Neuron (in vitro differentiated cells): ENCODE measurements around the gene GTF3C1.
"Not testable (repeated sequence)": the region's sequence is repeated elsewhere in the genome, so short reads cannot be mapped to it uniquely, and the experiment has no call there.

Experiments used
- H2AFZ ChIP-seq: one replicate; pipeline ENCODE4 v1.6.1; 2013; ENCODE audit warnings: low read depth, mild to moderate bottlenecking, inconsistent platforms, low read length, moderate library complexity
- H3K27me3 ChIP-seq: one replicate; pipeline ENCODE4 v1.6.1; 2013; ENCODE audit warnings: low read length; ENCODE audit not compliant: insufficient read depth
- H3K36me3 ChIP-seq: one replicate; pipeline ENCODE4 v1.6.1; 2013; ENCODE audit warnings: low read length; ENCODE audit not compliant: insufficient read depth
- H3K4me1 ChIP-seq: one replicate; pipeline ENCODE4 v1.6.1; 2013; ENCODE audit warnings: low read length; ENCODE audit not compliant: insufficient read depth
- H3K4me3 ChIP-seq: 2 replicates; pipeline ENCODE4 v1.5.1; 2013; ENCODE audit warnings: mild to moderate bottlenecking, low read length, moderate library complexity
- H3K9me3 ChIP-seq: one replicate; pipeline ENCODE4 v1.6.1; 2013; ENCODE audit warnings: low read length

GTF3C1 gene

DNA sequence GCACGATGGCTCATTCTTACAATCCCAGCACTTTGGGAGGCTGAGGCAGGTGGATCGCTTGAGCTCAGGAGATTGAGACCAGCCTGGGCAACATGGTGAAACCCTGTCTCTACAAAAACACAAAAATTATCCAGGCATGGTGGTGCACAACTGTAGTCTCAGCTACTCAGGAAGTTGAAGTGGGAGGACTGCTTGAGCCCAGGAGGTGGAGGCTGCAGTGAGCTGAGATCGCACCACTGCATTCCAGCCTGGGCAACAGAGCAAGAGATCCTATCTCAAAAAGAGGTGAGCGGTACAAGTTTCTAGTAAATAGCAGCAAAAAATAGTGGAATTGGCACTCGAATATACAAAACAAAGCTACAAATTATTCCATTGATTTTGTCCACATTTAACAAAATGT, 116.5 kb downstream of the GTF3C1 start:
- H3K9me3 ChIP-seq, H3K4me1 ChIP-seq, H3K36me3 ChIP-seq, H3K4me3 ChIP-seq, H3K27me3 ChIP-seq, H2AFZ ChIP-seq: not testable (repeated sequence)

DNA sequence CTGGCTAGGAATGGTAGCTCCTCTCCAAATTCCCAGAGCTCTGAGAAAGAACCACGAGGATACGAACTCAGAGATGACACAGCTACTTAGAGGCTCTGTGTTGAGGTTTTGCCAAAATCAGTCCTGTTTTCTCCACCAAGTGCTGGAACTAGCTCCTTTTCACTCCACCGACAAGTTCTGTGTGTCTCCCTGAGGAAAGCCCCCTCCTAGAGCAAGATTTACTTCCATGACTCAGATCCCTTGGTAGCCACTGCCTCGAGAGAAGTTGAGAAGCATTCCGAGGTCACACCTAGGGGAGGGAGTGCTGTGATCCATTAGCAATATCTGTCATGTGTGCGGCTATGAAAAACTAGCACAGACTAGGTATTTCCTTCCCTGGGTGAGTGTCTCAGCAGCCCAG, 117.2 kb downstream of the GTF3C1 start:
- Histone ChIP-seq H3K4me3 (no peak overlapping the region), H3K36me3 (no peaks in the 10 kb centered on the region), H3K4me1 (no peaks in the 10 kb centered on the region), H3K27me3 (no peaks in the 10 kb centered on the region), H3K9me3 (no peaks in the 10 kb centered on the region), H2AFZ (no peak overlapping the region)

DNA sequence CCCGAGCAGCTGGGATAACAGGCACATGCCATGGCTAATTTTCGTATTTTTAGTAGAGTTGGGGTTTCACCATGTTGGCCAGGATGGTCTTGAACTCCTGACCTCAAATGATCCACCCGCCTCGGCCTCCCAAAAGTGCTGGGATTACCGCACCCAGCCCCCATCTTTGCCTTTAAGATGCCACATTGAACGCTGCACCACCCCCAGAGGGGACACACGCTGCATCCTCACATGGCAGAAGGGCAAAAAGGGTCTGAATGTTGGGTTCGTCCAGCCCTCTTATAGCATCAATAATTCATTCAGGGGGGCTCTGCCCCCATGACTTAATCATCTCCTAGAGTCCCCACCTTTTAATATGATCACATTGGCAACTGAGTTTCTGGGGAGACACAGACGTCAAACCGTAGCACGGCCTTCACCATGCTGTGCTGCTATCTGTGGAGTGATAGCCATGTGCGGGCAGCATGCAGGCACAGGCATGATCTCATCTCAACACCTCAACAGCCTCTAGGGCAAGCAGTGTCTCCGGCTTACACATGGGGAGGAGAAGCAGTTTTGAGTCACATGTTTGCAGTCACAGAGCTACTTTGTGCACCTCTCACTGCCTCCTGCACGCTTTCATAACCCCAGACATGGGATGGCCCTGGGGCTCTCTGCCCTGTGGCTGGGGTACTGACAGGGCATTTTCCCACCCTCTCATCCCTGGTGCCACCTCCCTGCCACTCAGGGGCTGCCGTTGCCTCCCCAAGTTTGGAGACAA, 117.8 kb downstream of the GTF3C1 start:
- H3K27me3 ChIP-seq, result no peaks in the 10 kb centered on the region

DNA sequence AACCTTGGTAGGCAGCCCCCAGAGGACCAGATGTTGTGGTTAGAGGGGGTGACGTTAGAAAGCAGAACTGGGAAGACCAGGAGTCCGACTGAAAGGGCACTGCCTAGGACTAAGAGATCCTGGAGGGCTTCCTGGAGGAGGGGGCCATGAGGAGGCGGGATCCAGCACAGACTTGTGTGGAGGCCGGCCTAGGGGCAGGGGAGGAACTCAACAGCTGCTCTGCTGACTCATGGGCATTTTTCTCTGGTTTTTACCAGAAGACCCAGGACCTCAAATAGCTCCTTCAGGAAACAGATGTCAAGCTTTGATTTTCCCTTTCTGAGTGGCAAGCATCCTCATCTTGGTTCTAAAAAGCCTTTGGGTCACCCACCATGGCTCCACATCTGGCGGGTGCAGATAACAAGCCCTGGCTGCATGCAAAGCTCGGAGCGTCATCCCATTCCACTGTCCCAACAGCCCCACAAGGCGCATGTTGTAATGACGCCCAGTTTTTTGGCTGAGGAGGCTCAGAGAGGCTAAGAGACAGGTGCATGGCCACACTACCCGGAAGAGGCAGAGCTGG, 118.7 kb downstream of the GTF3C1 start:
- Histone ChIP-seq H3K27me3 (no peaks in the 10 kb centered on the region), H3K4me3 (no peak overlapping the region), H3K4me1 (no peaks in the 10 kb centered on the region), H3K9me3 (no peaks in the 10 kb centered on the region), H3K36me3 (no peaks in the 10 kb centered on the region), H2AFZ (no peak overlapping the region)

More for the DNA sequence above, 117.8 kb downstream of the GTF3C1 start:
- Histone ChIP-seq H3K4me1 (no peaks in the 10 kb centered on the region), H3K36me3 (no peaks in the 10 kb centered on the region), H3K4me3 (no peak overlapping the region), H3K9me3 (no peaks in the 10 kb centered on the region), H2AFZ (no peak overlapping the region)

DNA sequence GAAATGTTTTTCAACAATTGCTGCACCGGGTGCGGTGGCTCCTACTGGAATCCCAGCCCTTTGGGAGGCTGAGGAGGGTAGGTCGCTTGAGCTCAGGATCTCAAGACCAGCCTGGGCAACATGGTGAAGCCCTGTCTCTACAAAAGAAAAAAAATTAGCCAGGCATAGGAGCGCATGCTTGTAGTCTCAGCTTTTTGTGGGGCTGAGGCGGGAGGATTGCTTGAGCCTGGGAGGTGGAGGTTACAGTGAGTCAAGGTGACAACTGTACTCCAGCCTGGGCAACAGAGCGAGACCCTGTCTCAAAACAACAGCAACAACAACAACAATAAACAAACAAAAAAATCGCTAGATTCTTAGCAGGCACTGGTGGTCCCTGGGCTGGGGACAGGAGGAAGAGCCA, 119.2 kb downstream of the GTF3C1 start:
- Histone ChIP-seq H2AFZ (no peak overlapping the region), H3K4me1 (no peaks in the 10 kb centered on the region), H3K27me3 (no peaks in the 10 kb centered on the region), H3K36me3 (no peaks in the 10 kb centered on the region), H3K4me3 (no peak overlapping the region), H3K9me3 (no peaks in the 10 kb centered on the region)

DNA sequence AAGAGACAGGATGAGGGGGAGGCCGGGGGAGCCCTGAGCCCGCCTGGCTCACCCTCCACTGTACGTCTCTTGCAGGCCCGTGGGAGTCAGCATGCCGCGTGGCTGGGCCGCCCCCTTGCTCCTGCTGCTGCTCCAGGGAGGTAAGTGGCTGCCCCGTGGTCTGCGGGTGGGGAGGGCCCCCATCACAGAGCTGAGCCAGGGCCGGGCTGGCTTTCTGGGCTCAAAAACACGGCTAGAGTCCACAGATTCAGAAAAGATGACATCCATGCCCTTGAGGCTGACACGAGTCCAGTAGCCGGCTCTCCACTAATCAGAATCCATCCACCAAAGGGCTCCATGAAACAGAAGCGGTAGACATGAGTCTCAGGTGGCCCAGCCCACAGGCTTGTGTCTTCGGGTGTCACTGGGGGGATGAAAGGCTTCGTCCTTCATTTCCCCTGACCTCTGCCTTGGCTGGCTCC, 119.7 kb downstream of the GTF3C1 start:
- H3K27me3 ChIP-seq, result no peaks in the 10 kb centered on the region
- no peak overlapping the region for H2AFZ ChIP-seq
- no peak overlapping the region for H3K4me3 ChIP-seq
- no peaks in the 10 kb centered on the region for H3K9me3 ChIP-seq
- no peaks in the 10 kb centered on the region for H3K4me1 ChIP-seq
- H3K36me3 ChIP-seq, result no peaks in the 10 kb centered on the region

DNA sequence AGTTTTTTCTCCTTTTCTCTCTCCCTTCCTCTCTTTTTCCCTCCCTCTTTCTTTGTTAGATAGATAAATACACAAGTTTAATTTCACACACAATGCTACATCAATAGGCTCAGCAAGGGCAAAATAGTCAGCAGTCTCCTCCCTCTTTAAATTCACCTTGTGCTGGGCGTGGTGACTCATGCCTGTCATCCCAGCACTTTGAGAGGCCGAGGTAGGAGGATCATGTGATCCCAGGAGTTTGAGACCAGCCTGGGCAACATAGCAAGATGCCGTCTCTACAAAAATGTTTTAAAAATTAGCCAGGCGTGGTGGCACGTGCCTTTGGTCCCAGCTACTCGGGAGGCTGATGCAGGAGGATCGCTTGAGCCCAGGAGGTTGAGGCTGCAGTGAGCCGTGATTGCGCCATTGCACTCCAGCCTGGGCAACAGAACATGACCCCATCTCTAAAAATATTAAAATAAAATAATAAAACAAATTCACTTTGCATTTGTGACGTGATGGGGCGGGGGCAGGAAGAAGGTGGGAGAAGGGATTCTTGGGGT, 120.3 kb downstream of the GTF3C1 start:
- Histone ChIP-seq H3K4me3 (no peak overlapping the region), H2AFZ (no peak overlapping the region), H3K27me3 (no peaks in the 10 kb centered on the region), H3K9me3 (no peaks in the 10 kb centered on the region), H3K36me3 (no peaks in the 10 kb centered on the region), H3K4me1 (no peaks in the 10 kb centered on the region)

DNA sequence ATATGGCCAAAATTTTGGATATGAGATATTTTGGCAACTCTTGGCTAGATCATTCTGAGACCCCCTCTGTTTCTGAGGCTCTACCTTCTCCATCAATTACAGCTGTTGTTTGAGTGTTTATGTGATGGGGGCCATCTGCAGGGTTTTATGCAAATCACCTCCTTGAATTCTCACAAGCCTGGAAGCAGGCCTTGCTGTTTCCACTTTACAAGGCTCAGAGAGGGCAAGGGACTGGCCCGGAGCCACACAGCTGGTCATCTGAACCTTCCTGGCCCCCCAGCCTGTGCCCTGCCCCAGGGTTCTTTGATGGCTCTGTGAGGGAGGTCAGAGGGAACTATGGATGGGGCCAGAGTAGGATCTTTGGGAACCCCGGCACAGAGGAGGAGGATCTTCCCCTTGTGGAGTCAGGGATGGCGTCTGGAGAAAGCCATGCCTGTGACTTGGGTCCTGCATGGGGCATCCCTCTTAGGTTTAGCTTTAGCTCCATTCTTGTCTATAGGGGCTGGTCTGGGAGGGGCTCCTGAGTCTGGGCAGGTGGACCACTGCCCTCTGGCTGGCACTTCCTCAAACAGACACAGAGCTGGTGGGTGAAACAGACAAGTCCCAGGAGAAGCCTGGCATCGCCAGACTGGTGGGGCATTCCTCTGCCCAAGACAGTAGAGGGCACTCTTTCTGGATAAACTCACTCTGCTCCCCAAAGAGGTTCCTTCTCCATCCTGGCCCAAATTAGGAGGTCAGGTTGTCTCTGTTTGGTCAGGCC, 121.5 kb downstream of the GTF3C1 start:
- no peaks in the 10 kb centered on the region for H3K9me3 ChIP-seq
- no peak overlapping the region for H3K4me3 ChIP-seq
- no peaks in the 10 kb centered on the region for H3K36me3 ChIP-seq
- H3K4me1 ChIP-seq, result no peaks in the 10 kb centered on the region
- H3K27me3 ChIP-seq, result no peaks in the 10 kb centered on the region
- no peak overlapping the region for H2AFZ ChIP-seq

DNA sequence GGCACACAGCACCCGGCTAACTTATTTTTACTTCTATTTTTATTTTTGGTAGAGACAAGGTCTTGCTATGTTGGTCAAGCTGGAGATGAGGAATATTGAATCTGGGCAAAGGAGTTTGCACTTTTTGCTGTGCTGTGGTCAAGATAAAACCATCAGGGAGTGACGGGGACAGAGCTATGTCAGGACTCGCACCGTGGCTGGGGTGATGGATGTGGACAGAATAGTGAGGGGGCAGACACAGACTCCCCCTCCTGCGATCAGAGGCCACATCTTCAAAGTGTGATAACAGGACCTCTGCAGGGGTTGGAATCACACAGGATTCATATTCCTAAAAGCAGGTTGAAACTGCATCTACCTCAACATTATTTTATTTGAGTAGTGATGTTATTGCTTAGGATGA, 122.2 kb downstream of the GTF3C1 start:
- Histone ChIP-seq H2AFZ (no peak overlapping the region), H3K4me1 (no peaks in the 10 kb centered on the region), H3K9me3 (no peaks in the 10 kb centered on the region), H3K36me3 (no peaks in the 10 kb centered on the region), H3K4me3 (no peak overlapping the region), H3K27me3 (no peaks in the 10 kb centered on the region)

DNA sequence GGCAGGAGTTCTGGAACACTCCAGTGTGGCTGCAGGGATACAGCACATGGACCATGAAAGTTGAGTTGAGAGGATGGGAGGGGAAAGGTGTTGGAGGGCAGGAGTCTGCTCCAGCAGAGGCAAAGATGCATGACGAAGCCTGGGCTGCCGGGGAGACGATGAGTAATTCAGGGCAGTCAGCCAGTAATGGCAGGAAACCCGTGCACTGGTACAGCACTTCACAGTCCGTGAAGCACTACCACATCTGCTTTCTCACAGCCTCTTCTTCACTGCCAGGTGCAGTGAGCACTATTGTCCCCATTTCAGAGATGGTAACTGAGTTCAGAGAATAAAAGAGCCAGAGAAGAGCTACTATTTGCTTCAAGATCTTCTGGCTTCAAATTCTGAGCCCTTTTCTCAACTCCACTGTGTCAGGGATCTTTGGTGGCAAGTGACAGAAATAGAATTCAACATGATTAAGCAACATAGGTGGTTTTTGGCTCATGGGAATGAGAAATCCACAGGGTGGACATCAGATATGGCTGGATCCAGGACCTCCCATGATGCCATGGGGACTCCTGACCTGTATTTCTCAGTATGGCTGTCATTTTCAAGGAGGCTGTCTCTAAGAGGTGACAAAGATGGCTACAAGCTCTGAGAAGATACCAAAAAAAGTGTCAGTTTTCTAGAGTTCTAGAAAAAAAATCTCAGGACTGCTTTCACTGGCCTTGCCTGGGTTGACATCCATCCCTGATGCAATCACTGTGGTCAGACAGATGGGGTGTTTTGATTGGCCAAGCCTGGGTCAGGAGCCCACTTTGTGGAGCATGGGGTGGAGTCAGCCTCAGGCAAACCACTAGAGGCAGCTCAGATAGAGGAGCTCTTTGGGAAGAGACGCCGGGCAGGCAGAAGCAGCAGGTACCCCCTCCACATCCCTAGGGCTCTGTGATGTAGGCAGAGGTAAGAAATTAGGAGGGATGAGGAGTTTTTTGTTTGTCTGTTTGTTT, 123.0 kb downstream of the GTF3C1 start:
- no peaks in the 10 kb centered on the region for H3K27me3 ChIP-seq
- no peaks in the 10 kb centered on the region for H3K9me3 ChIP-seq
- no peaks in the 10 kb centered on the region for H3K4me1 ChIP-seq
- no peaks in the 10 kb centered on the region for H3K36me3 ChIP-seq
- no peak overlapping the region for H2AFZ ChIP-seq
- no peak overlapping the region for H3K4me3 ChIP-seq

DNA sequence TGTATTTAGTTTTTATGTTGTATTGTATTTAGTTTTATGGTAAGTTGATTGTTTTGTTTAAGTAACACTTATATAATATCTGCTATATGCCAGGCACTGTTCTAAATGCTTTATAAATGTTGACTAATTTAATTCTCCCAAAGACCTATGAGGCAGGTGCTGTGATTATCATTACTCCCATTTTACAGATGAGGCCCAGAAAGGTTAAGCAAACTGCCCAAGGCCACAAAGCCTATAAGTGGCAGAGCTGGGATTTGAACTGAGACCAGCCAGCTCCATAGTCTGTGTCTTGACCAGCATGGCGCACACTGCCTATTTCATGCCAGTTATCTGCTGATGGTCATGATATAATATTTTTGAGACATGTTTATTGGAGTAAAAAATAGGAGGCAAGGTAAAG, 123.8 kb downstream of the GTF3C1 start:
- Histone ChIP-seq H3K4me1 (no peaks in the 10 kb centered on the region), H3K9me3 (no peaks in the 10 kb centered on the region), H3K27me3 (no peaks in the 10 kb centered on the region), H3K36me3 (no peaks in the 10 kb centered on the region), H2AFZ (no peak overlapping the region), H3K4me3 (no peak overlapping the region)

DNA sequence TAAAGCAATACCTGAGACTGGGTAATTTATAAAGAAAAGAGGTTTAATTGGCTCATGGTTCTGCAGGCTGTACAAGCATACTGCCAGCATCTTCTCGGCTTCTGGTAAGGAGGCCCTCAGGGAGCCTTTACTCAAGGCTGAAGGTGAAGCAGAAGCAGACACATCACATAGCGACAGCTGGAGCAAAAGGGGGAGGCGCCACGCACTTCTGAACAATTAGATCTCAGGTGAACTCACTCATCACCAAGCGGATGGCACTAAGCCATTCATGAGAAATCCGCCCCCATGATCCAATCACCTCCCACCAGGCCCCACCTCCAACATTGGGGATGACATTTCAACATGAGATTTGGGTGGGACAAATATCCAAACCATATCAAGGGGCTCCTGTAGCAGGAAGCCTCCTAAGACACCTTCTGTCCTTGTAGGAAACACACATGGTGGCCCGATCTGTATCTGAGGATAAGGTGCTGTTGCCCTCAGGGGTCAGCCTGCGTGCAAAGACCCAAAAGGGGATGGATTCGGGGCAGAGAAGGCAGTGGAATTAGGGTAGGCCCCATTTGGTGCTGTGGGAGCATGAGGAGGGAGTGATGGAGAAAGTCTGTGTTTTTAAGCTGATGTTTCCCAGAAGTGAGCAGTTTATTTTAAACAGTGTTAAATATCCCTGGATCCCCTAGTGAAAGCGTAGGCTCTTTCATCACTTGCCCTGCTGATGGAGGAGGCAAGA, 124.8 kb downstream of the GTF3C1 start:
- no peaks in the 10 kb centered on the region for H3K36me3 ChIP-seq
- H2AFZ ChIP-seq, result no peak overlapping the region
- H3K4me3 ChIP-seq, result no peak overlapping the region
- H3K27me3 ChIP-seq, result no peaks in the 10 kb centered on the region
- H3K9me3 ChIP-seq, result no peaks in the 10 kb centered on the region
- H3K4me1 ChIP-seq, result no peaks in the 10 kb centered on the region
